ENCODE data around the gene AKR1A1.

The AKR1A1 gene

GRCh38 chr1:45543581-45544417 lies 6.8 kb upstream of the AKR1A1 start:
- no peak for TF ChIP-seq ZNF274 (IDR thresholded peaks at IDR 0.05; ENCODE audit: low read depth, low read length)
- peak overlapping the region; percentile 4; the same call in 1 of the 2 replicates for H3K4me3 ChIP-seq (ENCODE audit: low read length)

GRCh38 chr1:45544530-45544929 lies 6.1 kb upstream of the AKR1A1 start:
- TF ChIP-seq ZNF274 (IDR thresholded peaks at IDR 0.05; ENCODE audit: low read depth, low read length), result no peak

GRCh38 chr1:45545019-45545493 lies 5.6 kb upstream of the AKR1A1 start:
- TF ChIP-seq ZNF274 (IDR thresholded peaks at IDR 0.05; ENCODE audit: low read depth, low read length), result no peak
- peak overlapping the region; percentile 8; the same call in 1 of the 2 replicates for H3K4me3 ChIP-seq (ENCODE audit: low read length)

More at GRCh38 chr1:45544530-45544929, 6.1 kb upstream of the AKR1A1 start:
- H3K4me3 ChIP-seq (ENCODE audit: low read length), result no peak overlapping the region; the same call in 1 of the 2 replicates

- peak overlapping the region; percentile 8; the same call in 1 of the 2 replicates for H3K4me3 ChIP-seq (ENCODE audit: low read length)
- no peak for TF ChIP-seq ZNF274 (IDR thresholded peaks at IDR 0.05; ENCODE audit: low read depth, low read length)
Observed at GRCh38 chr1:45545553-45546310, 4.9 kb upstream of the AKR1A1 start.

DNA sequence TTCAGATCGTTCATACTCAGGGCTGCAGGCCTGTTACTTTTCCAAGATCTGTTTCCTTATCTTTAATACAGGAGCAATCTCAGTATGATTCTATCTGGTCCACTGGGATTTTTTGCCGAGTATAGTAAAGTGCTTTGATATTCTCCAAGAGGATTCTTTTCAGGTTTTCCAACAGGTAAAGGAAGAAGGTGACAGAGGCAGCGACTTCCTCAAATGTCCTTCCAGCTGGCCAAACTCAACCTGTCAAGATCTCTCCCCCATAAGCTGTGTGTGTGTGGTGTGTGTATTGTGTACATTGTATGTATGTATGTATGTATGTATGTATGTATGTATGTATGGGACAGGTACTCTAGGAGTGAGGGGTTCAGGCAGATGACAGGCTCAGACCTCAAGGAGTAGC lies 1.1 kb downstream of the AKR1A1 start:
- no peak for TF ChIP-seq ZNF274 (IDR thresholded peaks at IDR 0.05; ENCODE audit: low read depth, low read length)
- H3K4me3 ChIP-seq (ENCODE audit: low read length), result peak overlapping the region; percentile 74

DNA sequence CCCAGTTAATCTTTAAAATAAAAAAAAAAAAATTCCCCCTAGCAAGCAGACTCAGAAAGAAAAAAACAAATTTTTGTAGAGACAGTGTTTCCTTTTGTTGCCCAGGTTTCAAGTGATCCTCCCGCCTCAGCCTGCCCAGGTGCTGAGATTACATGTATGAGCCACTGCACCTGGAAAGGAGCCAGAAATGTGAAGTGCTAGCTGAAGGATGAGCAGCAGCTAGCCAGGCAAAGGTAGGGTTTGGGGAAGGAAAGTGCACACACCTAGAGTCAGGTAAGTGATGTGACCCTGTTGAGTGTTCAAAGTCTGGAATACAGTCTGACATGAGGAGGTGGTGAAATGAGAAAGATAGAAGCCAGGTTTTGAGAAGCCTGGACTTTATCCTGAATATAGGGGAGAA lies 1.7 kb downstream of the AKR1A1 start:
- peak overlapping the region; percentile 74 for H3K4me3 ChIP-seq (ENCODE audit: low read length)
- no peak for TF ChIP-seq ZNF274 (IDR thresholded peaks at IDR 0.05; ENCODE audit: low read depth, low read length)

DNA sequence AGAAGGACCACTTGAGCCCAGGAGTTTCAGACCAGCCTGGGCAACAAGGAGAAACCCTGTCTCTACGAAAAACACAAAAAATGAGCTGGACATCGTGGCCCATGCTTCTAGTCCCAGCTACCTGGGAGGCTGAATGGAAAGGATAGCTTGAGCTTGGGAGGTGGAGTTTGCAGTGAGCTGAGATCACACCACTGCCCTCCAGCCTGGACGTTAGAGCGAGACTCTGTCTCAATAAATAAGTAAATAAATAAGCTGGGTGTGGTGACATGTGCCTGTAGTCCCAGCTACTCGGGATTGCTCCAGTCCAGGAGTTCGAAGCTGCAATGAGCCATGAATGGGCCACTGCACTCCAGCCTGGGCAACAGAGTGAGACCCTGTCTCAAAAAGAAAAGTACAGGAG lies 3.6 kb downstream of the AKR1A1 start:
- H3K4me3 ChIP-seq (ENCODE audit: low read length), result no peak overlapping the region
- TF ChIP-seq ZNF274 (IDR thresholded peaks at IDR 0.05; ENCODE audit: low read depth, low read length), result no peak

GRCh38 chr1:45557422-45557944 lies 6.9 kb downstream of the AKR1A1 start:
- no peak for TF ChIP-seq ZNF274 (IDR thresholded peaks at IDR 0.05; ENCODE audit: low read depth, low read length)

DNA sequence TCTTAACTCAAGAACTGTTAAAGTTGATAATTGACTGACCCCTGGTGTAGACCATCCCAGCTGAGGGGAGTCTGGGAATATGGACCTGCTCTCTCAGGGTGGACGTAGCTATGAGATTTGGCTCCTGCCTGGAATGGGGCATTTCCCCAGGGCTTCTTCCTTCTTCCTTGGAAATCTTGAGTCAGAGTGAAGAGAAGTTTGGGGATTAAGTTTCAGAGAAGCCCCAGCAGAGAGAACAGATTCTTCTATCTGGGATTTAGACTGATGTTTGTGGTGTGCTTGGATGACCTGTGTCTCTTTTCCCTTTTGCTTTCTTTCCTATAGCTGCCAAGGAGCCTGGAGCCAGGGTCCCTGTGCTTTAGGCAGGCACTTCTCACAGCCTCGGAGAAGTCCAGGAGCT lies 13.2 kb downstream of the AKR1A1 start:
- no peak overlapping the region for H3K4me3 ChIP-seq (ENCODE audit: low read length)
- no peak for TF ChIP-seq ZNF274 (IDR thresholded peaks at IDR 0.05; ENCODE audit: low read depth, low read length)

More at GRCh38 chr1:45557422-45557944, 6.9 kb downstream of the AKR1A1 start:
- H3K4me3 ChIP-seq (ENCODE audit: low read length), result no peak overlapping the region

GRCh38 chr1:45566722-45567121 lies 16.1 kb downstream of the AKR1A1 start:
- TF ChIP-seq ZNF274 (IDR thresholded peaks at IDR 0.05; ENCODE audit: low read depth, low read length), result no peak
- no peak overlapping the region for H3K4me3 ChIP-seq (ENCODE audit: low read length)

- H3K4me3 ChIP-seq (ENCODE audit: low read length), result no peak overlapping the region
- TF ChIP-seq ZNF274 (IDR thresholded peaks at IDR 0.05; ENCODE audit: low read depth, low read length), result no peak
Observed at GRCh38 chr1:45567911-45568310, 17.3 kb downstream of the AKR1A1 start.

GRCh38 chr1:45568421-45568820 lies 17.8 kb downstream of the AKR1A1 start:
- no peak for TF ChIP-seq ZNF274 (IDR thresholded peaks at IDR 0.05; ENCODE audit: low read depth, low read length)
- no peak overlapping the region for H3K4me3 ChIP-seq (ENCODE audit: low read length)

DNA sequence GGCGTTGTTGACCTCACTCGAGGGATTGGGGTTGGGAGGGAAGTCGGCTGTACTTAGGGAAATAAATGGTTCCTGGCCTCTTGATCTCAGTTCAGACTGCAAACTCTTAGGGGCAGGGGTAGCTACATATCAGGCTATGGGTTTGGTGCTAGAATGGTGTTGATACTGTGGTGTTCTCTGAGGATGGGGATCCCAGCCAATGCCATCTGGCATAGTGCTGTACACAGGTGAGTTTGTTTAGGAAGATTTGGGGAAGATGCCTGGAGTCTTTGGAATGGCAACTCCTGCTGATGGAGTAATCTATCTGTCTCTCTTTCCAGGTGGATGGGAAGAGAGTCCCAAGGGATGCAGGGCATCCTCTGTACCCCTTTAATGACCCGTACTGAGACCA lies 18.9 kb downstream of the AKR1A1 start:
- TF ChIP-seq ZNF274 (IDR thresholded peaks at IDR 0.05; ENCODE audit: low read depth, low read length), result no peak
- H3K4me3 ChIP-seq (ENCODE audit: low read length), result no peak overlapping the region

- no peak overlapping the region for H3K4me3 ChIP-seq (ENCODE audit: low read length)
- TF ChIP-seq ZNF274 (IDR thresholded peaks at IDR 0.05; ENCODE audit: low read depth, low read length), result no peak
Observed at GRCh38 chr1:45569962-45570581, 19.4 kb downstream of the AKR1A1 start.
